Activated T-helper 2 cell treated with anti-CD3 and anti-CD28 coated beads, Interferon-gamma antibody, Interleukin-2, Interleukin-4, amounts not matched to agents 10 μg/mL and 5 μg/mL and 100 μg/mL, durations not matched to agents 14 hours and 24 hours and 36 hours (primary cell): ENCODE data around the gene CGB5. TPM values are rescaled to one million over a fixed set of nuclear protein-coding genes. Genes with fewer than 3 reads are reported as not detected.
"Not testable (repeated sequence)": the region's sequence is repeated elsewhere in the genome, so short reads cannot be mapped to it uniquely, and the experiment has no call there.

Experiments
- DNase-seq: peaks from one replicate; pipeline ENCODE4 v3.0.0; 2021; ENCODE audit warnings: low spot score
- H3K27ac Mint-ChIP-seq: one replicate; pipeline ENCODE4 v1.8.0; 2021; ENCODE audit warnings: mixed read lengths
- H3K27me3 Mint-ChIP-seq: one replicate; pipeline ENCODE4 v1.8.0; 2021; ENCODE audit warnings: low read depth, mixed read lengths
- H3K36me3 Mint-ChIP-seq: one replicate; pipeline ENCODE4 v1.8.0; 2021; ENCODE audit warnings: low read depth, mixed read lengths
- H3K4me1 Mint-ChIP-seq: one replicate; pipeline ENCODE4 v1.8.0; 2021; ENCODE audit warnings: low read depth, mixed read lengths
- H3K4me3 Mint-ChIP-seq: one replicate; pipeline ENCODE4 v1.8.0; 2021; ENCODE audit warnings: low read depth, mild to moderate bottlenecking, moderate library complexity, mixed read lengths
- H3K9me3 Mint-ChIP-seq: one replicate; pipeline ENCODE4 v1.8.0; 2021; ENCODE audit warnings: mixed read lengths
- intact Hi-C: fragments of 100-400 bp; cut with micrococcal nuclease; formaldehyde crosslinking; loops from one replicate; pipeline ENCODE4 v1.15.1; 2023
- total RNA-seq: library from RNA; stranded (reverse); gene quantifications from 2 replicates; pipeline ENCODE4 v1.2.3, GENCODE V29; 2022

Gene CGB5
- total RNA-seq, 1 donor from 2014 or later, result not detected

DNA sequence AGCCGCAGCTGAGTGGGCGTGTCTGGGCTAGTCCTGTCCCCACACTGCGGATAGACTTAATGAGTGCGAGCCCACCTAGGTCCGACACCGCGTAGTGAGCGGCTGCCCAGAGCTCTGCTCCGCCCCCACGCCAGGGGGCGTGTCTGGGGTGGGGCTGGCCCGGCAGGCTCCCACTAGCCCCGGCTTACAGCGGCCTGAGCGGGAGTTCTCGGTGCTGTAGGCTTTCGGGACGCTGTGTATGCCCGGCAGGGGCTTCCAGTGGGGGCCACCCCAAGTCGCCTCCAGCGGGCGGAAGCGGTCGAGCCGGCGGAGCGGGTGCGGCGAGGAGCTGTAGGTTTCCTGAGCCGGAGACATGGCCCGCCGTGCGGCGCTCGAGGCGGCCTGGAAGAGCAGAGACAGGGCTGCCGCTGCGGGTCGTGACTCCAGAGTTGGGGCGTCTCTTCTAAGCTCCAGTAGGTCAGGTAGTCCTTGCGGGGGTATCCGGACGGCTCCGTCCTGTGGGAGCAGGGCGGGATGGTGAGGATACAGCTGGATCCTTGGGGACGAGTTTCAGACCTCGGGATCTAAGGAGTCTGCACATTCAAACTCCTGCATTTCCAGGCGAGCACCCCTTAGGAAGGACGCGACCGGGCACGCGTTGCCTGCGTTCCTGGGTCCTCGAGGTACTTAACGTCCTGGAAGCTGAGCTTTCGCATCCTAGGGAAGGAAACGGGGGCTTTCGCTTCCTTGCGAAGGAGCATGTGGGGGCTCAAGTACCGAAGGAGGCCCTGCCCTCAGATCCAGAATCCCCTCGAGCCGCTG lies 12.7 kb downstream of the CGB5 start:
- Mint-ChIP-seq H3K9me3 (no peaks in the 10 kb centered on the region), H3K27ac (no peak overlapping the region), H3K27me3 (peaks cover 43% of the 10 kb centered on the region), H3K4me1 (peaks cover 9% of the 10 kb centered on the region), H3K4me3 (peak overlapping the region; percentile 74), H3K36me3 (no peaks in the 10 kb centered on the region)
- intact Hi-C loops, result no loop called here
- DNase-seq, result peak; percentile 45

DNA sequence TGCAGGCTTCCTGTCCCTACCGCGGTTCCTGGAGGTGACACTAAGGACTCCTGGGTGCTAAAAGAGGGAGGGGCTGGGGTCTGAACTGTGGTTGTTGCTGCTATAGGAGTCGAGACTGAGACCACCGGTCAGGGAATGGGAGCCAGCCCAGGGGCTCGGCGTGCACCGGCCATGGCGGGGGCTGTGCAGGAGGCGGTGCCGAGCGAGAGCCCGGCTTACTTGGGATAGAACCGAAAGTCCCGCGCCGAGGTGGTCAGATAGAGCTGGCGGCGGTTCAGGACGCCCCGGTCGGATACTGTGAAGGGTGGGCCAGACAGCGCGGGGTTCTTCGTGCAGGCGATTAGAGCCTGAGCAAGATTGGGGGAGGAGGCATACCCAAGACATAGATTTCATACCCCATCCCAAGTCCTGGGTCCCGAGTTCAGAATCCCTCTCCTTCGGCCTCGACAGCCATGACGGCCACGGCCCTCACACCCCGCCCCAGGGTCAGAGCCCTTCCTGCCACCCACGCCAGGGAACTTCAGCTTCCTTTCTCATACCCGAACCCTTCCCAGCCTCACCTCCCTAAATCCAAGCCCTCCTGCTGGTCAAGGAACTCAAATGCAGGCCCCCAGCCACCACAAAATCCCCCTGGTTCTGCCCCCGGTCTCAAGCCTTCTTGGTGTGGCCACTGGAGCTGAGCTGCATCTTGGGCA lies 13.4 kb downstream of the CGB5 start:
- H3K27ac Mint-ChIP-seq, H3K36me3 Mint-ChIP-seq, H3K9me3 Mint-ChIP-seq, DNase-seq, H3K4me1 Mint-ChIP-seq, intact Hi-C loops: not testable (repeated sequence)
- Mint-ChIP-seq H3K4me3 (peak overlapping the region; percentile 74), H3K27me3 (peaks cover 43% of the 10 kb centered on the region)

DNA sequence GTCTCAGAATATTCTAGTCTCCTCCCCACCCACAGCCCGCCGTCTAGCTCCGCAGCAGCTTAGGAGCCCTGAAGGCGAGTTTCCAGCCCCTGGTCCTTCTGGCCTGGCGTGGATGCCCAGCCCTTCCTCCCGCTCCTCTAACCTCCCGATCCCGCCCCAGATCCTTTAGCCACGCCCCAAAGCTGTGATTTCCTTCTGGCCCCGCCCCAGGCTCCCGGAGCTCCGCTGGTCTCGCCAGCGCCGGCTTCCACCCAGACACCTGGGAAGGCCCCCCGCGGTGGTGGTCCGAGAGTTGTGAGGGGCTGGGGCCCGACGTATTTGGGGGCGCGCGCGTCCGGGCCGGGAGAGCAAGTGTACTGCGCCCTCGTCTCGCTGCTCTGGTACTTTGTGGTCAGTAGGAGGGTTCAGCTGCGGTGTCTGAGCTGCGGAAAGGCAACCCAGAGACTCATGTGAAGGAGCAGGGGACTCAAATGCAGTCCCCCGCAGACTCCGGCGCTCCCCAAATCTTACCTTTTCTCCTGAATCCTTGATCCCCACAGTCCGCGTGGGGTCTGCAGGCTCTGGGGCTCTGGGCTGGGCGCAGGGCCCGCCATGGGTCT lies 14.1 kb downstream of the CGB5 start, which contains the start of gene CGB7:
CGB7 (minus strand) TSS at position 114 of the 599 bp plus-strand sequence. CDS start 2,374 bp downstream, outside the sequence.
- H3K4me3 Mint-ChIP-seq, result peak within 1 kb of the TSS; percentile 74

DNA sequence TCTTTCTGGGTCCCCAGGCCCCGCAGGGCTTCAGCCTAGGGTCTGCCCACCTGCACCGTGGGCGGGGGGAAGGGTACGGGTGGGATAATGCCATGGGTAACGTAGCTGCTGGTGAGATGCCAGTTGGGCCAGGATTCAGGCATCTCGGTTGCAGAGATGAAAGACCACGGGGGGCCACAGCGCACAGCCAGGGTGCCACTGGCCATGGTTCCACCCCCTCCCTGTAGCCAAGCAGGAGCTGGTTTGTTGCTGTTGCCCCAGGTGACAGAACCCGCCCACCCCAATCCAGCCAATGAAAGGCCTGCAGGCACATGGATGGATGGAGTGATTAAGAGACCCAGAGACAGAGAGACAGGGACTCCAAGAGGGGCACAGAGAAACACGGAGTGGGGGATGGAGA lies 14.9 kb downstream of the CGB5 start:
- Mint-ChIP-seq H3K4me3 (no peak overlapping the region), H3K36me3 (no peaks in the 10 kb centered on the region), H3K4me1 (peaks cover 9% of the 10 kb centered on the region), H3K27ac (no peak overlapping the region), H3K27me3 (peaks cover 47% of the 10 kb centered on the region), H3K9me3 (no peaks in the 10 kb centered on the region)
- DNase-seq, result no peak
- intact Hi-C loops, result no loop called here

More for the DNA sequence above, 14.1 kb downstream of the CGB5 start, which contains the start of gene CGB7:
- H3K27me3 Mint-ChIP-seq, result peaks cover 43% of the 10 kb centered on the region
- H3K36me3 Mint-ChIP-seq, result no peaks in the 10 kb centered on the region
- no peak within 1 kb of the TSS for H3K27ac Mint-ChIP-seq
- peak; percentile 19 for DNase-seq
- intact Hi-C loops, result no loop called here
- H3K4me1 Mint-ChIP-seq, result peaks cover 9% of the 10 kb centered on the region
- no peaks in the 10 kb centered on the region for H3K9me3 Mint-ChIP-seq

DNA sequence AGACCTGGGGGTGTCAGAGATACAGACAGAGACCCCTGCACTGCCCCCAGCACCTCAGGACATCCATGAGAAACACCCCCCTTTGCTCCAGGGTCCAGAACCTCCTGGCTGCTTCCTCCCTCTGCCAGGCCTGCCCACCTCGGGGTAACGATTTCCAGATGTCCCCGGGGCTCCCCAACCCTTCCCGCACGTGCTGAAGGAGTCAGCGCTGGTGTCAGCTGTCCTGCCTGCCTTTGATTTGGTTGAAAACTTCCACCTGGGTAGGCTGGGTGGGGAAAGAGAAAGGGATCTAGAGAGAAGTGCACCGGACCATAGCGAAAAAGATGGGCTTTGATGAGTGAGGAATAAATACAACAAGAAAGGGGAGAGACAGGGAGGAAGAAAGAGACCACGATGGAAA lies 15.4 kb downstream of the CGB5 start:
- no peak overlapping the region for H3K4me3 Mint-ChIP-seq
- intact Hi-C loops, result no loop called here
- H3K36me3 Mint-ChIP-seq, result no peaks in the 10 kb centered on the region
- peaks cover 9% of the 10 kb centered on the region for H3K4me1 Mint-ChIP-seq
- H3K27me3 Mint-ChIP-seq, result peaks cover 51% of the 10 kb centered on the region
- no peak overlapping the region for H3K27ac Mint-ChIP-seq
- DNase-seq, result no peak
- H3K9me3 Mint-ChIP-seq, result no peaks in the 10 kb centered on the region

DNA sequence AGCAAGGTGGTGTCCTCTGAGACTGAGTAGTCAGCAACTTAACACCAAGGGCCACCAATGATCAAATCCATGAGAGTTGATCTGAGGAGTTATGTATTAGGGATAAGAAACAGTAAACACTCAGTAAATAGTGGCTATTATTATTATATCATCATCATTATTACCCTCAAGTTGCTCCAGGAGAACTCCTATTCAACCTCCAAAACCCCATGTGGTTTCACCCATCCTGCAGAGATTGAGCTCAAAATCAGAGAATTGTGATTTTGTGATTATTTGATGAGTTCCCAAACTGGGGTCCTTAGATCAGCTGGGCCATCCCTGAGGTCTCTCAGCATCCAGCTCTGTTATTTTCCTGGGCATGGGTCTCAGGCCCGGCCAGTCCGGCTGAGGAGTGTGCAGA lies 17.4 kb downstream of the CGB5 start:
- H3K27ac Mint-ChIP-seq, result no peak overlapping the region
- H3K27me3 Mint-ChIP-seq, result peaks cover 63% of the 10 kb centered on the region
- peaks cover 9% of the 10 kb centered on the region for H3K4me1 Mint-ChIP-seq
- intact Hi-C loops, result no loop called here
- no peaks in the 10 kb centered on the region for H3K9me3 Mint-ChIP-seq
- DNase-seq, result no peak
- no peak overlapping the region for H3K4me3 Mint-ChIP-seq
- no peaks in the 10 kb centered on the region for H3K36me3 Mint-ChIP-seq

DNA sequence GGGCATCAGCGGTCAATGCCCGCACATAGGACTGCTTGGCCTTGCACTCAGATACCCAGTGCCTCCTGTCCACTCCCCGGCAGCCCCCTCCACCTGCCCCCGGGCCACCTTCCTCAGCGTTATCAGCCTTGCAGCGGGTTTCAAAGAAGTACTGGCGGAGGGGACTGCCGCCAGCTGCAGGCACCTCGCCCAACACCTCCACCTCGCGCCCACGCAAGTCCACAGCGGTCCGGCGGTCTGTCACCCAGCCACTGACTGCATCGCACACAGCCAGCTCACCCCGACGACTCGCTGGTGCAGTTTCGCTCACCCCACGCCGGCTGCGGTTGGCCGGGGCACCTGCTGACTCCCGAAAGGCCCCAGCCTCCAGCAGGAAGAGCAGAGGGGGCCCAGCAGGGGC lies 17.8 kb downstream of the CGB5 start:
- intact Hi-C loops, result no loop called here
- Mint-ChIP-seq H3K27ac (no peak overlapping the region), H3K27me3 (peaks cover 65% of the 10 kb centered on the region), H3K4me3 (no peak overlapping the region), H3K36me3 (no peaks in the 10 kb centered on the region), H3K9me3 (no peaks in the 10 kb centered on the region), H3K4me1 (peaks cover 9% of the 10 kb centered on the region)
- DNase-seq, result no peak

DNA sequence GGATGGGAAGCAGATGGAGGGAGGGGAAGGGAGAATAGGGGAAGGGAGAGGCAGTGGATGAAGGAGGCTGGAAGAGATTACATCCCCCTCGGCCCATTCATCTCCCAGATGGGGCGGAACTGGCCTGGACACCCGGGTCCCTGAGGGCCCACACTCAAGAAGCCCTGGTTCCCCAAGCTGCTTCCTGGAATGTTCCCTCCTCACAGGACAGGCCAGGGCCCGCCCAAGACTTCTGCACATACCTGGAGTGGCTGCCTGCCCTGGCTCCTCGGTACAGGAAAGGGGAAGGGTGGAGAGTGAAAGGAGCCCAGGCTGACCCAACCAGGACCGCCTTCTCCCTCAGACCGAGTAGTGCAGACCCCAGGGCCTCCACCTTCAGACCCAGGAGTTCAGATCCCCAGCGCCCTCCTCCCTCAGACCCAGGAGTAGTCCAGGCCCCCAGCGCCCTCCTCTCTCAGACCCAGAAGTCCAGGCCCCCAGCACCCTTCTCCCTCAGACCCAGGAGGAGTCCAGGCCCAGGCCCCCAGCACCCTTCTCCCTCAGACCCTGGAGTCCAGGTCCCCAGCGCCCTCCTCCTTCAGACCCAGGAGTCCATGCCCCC lies 20.5 kb downstream of the CGB5 start:
- H3K4me3 Mint-ChIP-seq, result no peak overlapping the region
- no peak overlapping the region for H3K27ac Mint-ChIP-seq
- H3K9me3 Mint-ChIP-seq, result no peaks in the 10 kb centered on the region
- intact Hi-C loops, result no loop called here
- H3K36me3 Mint-ChIP-seq, result no peaks in the 10 kb centered on the region
- DNase-seq, result no peak
- H3K27me3 Mint-ChIP-seq, result peaks cover 63% of the 10 kb centered on the region
- H3K4me1 Mint-ChIP-seq, result no peaks in the 10 kb centered on the region

DNA sequence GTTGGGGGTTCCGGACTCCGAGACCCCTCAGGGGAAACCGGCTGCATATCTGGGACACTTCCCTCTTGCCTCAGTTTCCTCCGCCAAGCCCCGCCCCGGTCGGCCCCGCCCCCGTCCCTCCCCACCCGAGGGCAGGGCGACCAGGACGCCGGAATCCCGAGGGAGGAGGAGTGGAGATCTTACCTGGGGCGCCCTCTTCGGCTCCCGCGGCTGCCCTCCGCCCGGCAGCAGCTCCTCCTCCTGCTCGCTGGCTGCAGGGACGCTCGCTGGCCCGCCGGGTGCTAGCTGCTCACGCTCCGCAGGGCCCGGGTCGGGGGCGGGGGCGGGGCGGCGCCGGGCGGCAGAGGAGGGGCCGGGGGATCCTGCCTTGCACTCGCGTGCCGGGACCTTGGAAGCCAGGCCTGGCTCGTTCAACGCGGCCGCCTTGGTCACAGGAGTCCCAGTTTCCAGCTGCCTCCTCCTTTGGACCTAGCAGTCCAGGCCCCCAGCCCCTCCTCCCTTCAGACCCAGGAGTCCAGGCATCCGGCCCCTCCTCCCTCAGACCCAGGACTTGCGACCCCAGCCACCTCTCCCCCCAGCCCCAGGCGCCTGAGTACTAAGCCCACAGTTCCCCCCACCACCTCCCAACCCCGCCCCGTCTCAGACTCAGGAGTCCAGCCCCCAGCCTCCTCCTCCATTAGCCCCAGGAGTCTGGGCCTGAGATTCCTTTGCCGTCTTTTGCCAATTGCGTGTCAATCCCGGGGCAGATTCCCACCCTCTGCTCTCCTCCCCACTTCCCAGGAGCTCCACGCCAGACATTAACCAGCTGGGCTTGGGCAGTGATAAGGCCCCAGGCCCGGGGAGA lies 21.3 kb downstream of the CGB5 start, which contains the start of gene NTF4:
NTF4 (minus strand) TSS at position 51 of the 844 bp plus-strand sequence. CDS start 2,821 bp downstream, outside the sequence.
- Mint-ChIP-seq H3K36me3 (no peaks in the 10 kb centered on the region), H3K27ac (no peak within 1 kb of the TSS), H3K9me3 (no peaks in the 10 kb centered on the region), H3K4me3 (no peak within 1 kb of the TSS), H3K27me3 (peaks cover 63% of the 10 kb centered on the region), H3K4me1 (no peaks in the 10 kb centered on the region)
- intact Hi-C loops, result no loop called here
- no peak for DNase-seq

DNA sequence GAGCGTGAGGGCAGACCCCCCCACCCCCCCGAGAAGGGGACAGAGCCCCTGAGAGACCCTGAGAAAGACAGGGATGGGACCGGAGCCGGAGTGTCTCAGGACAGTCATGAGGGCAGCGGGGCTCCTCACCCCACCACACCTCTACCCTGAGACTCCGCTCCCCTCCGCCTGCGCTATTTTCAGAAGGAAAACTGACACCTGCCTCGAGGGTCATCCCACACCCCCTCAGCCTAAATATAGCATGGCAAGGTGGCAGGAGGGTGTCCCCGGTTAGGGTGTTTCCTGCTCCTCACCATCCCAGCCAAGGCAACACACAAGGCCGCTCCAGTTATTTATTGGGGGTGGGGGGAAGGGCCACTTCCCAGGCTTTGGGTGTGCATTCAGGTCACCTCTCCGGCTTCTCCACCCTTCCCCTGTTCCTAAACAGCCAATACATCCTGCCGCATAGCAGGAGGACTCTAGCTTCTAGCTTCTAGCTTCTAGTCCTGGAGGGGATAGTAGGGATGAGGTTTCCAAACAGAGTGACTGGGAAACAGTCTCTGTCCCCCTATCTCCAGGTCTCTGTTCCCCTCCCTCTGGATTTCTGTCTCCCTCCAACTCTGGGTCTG lies 22.4 kb downstream of the CGB5 start:
- H3K27ac Mint-ChIP-seq, result no peak overlapping the region
- H3K36me3 Mint-ChIP-seq, result no peaks in the 10 kb centered on the region
- DNase-seq, result no peak
- H3K4me1 Mint-ChIP-seq, result no peaks in the 10 kb centered on the region
- no peak overlapping the region for H3K4me3 Mint-ChIP-seq
- peaks cover 62% of the 10 kb centered on the region for H3K27me3 Mint-ChIP-seq
- no peaks in the 10 kb centered on the region for H3K9me3 Mint-ChIP-seq
- intact Hi-C loops, result no loop called here

DNA sequence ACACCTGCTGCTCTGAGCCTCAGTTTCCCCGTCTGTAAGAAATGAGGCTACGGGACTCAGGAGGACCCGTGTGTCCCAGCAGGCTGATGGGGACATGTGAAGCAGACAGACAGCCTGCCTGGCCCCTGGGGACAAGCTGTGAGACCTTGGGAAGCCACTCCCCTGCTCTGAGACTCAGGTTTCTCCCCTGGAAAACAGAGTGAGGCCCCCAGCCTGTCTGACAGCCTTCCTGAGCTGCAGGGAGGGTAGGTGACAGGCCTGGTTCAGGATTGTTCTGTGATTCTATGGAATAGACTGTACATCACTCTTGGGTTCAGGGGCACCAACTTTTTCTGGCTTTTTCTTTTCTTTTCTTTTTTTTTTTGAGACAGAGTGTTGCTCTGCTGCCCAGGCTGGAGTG lies 23.9 kb downstream of the CGB5 start:
- no peaks in the 10 kb centered on the region for H3K9me3 Mint-ChIP-seq
- no peak for DNase-seq
- peaks cover 65% of the 10 kb centered on the region for H3K27me3 Mint-ChIP-seq
- no peak overlapping the region for H3K4me3 Mint-ChIP-seq
- no peaks in the 10 kb centered on the region for H3K36me3 Mint-ChIP-seq
- no peak overlapping the region for H3K27ac Mint-ChIP-seq
- intact Hi-C loops, result no loop called here
- no peaks in the 10 kb centered on the region for H3K4me1 Mint-ChIP-seq

DNA sequence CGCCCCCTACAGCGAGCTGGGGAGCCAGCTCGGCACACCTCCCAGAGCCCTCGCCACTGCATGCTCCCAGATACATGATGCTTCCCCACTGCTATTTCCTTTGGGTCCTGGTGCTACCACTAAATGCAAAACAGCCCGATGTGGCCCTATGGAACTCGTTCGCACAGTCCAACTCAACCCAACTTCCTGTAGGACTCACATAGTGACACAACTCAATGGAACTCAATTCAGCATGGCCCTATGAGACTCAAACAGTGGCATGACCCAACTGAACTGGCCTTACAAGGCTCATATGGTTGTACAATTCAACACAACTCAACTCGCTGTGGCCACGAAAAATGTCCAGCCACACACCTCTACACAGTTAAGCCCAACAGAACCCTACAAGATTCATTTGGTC lies 25.4 kb downstream of the CGB5 start:
- Mint-ChIP-seq H3K4me1 (peaks cover 5% of the 10 kb centered on the region), H3K4me3 (no peak overlapping the region), H3K27me3 (peaks cover 69% of the 10 kb centered on the region), H3K9me3 (no peaks in the 10 kb centered on the region), H3K36me3 (no peaks in the 10 kb centered on the region), H3K27ac (no peak overlapping the region)
- intact Hi-C loops, result no loop called here
- DNase-seq, result no peak
